ENCODE measurements around the gene CD247.

The CD247 gene

GRCh38 chr1:167442854-167443565, 75.3 kb downstream of the CD247 start:
- in situ Hi-C loops (cut with MboI; ENCODE audit: low sequenced_read_pairs, unreplicated experiment), result loop anchor here (10.0 to 25.0 kb wide), 3 partner anchors 178 to 531 kb away; no protein-coding TSS in a partner anchor
- DNase-seq (ENCODE audit: low spot score), result no peak
- TF ChIP-seq CTCF (IDR thresholded peaks at IDR 0.05; ENCODE audit: borderline replicate concordance, control extremely low read depth, extremely low read depth, insufficient read depth, missing control alignments), result no peak

GRCh38 chr1:167442142-167442848, 76.0 kb downstream of the CD247 start:
- in situ Hi-C loops (cut with MboI; ENCODE audit: low sequenced_read_pairs, unreplicated experiment), result loop anchor here (10.0 to 25.0 kb wide), 3 partner anchors 177 to 530 kb away; no protein-coding TSS in a partner anchor
- TF ChIP-seq CTCF (IDR thresholded peaks at IDR 0.05; ENCODE audit: borderline replicate concordance, control extremely low read depth, extremely low read depth, insufficient read depth, missing control alignments), result peak; percentile 80
- DNase-seq (ENCODE audit: low spot score), result peak; percentile 89

- in situ Hi-C loops (cut with MboI; ENCODE audit: low sequenced_read_pairs, unreplicated experiment), result loop anchor here (10.0 to 25.0 kb wide), 3 partner anchors 176 to 529 kb away; no protein-coding TSS in a partner anchor
- TF ChIP-seq CTCF (IDR thresholded peaks at IDR 0.05; ENCODE audit: borderline replicate concordance, control extremely low read depth, extremely low read depth, insufficient read depth, missing control alignments), result no peak
- DNase-seq (ENCODE audit: low spot score), result no peak
Observed at GRCh38 chr1:167441222-167441621, 77.1 kb downstream of the CD247 start.

GRCh38 chr1:167440776-167441175, 77.6 kb downstream of the CD247 start:
- TF ChIP-seq CTCF (IDR thresholded peaks at IDR 0.05; ENCODE audit: borderline replicate concordance, control extremely low read depth, extremely low read depth, insufficient read depth, missing control alignments), result no peak
- DNase-seq (ENCODE audit: low spot score), result no peak
- in situ Hi-C loops (cut with MboI; ENCODE audit: low sequenced_read_pairs, unreplicated experiment), result loop anchor here (10.0 to 25.0 kb wide), 3 partner anchors 176 to 528 kb away; no protein-coding TSS in a partner anchor

GRCh38 chr1:167440345-167440744, 78.0 kb downstream of the CD247 start:
- TF ChIP-seq CTCF (IDR thresholded peaks at IDR 0.05; ENCODE audit: borderline replicate concordance, control extremely low read depth, extremely low read depth, insufficient read depth, missing control alignments), result no peak
- in situ Hi-C loops (cut with MboI; ENCODE audit: low sequenced_read_pairs, unreplicated experiment), result loop anchor here (10.0 to 25.0 kb wide), 3 partner anchors 176 to 528 kb away; no protein-coding TSS in a partner anchor
- DNase-seq (ENCODE audit: low spot score), result no peak

GRCh38 chr1:167439301-167439988, 78.9 kb downstream of the CD247 start:
- DNase-seq (ENCODE audit: low spot score), result peak; percentile 63

More at GRCh38 chr1:167439301-167439988, 78.9 kb downstream of the CD247 start:
- in situ Hi-C loops (cut with MboI; ENCODE audit: low sequenced_read_pairs, unreplicated experiment), result loop anchor here (25.0 kb wide), 1 partner anchor 527 kb away; no protein-coding TSS in a partner anchor
- TF ChIP-seq CTCF (IDR thresholded peaks at IDR 0.05; ENCODE audit: borderline replicate concordance, control extremely low read depth, extremely low read depth, insufficient read depth, missing control alignments), result no peak
